HEK293 (cell line): ENCODE data around the gene EMC7.

Source experiments
- CTCF ChIA-PET: fragments of 350-600 bp; formaldehyde crosslinking; extraction: SDS; loops from one replicate; lab custom pipeline; 2021; ENCODE audit warnings: antibody characterized with exemption; lab: Yijun Ruan, JAX
- POLR2A ChIA-PET: fragments of 300-600 bp; formaldehyde crosslinking; extraction: SDS; loops from one replicate; lab custom pipeline; 2020; ENCODE audit warnings: antibody characterized with exemption, inconsistent platforms; lab: Yijun Ruan, JAX
- H3K27ac ChIP-seq: fragments of 200-500 bp; sonication (Bioruptor generic); 2 replicates; pipeline ENCODE4 v1.5.1; 2014; ENCODE audit warnings: low read depth, low read length, control low read depth, inconsistent platforms; ENCODE audit errors: extremely low read depth
- H3K36me3 ChIP-seq, 2 experiments: fragments of 200-500 bp in 1 of 2; sonication (Bioruptor generic) in 1 of 2; 1 replicate in 1 of 2; 2 replicates in 1 of 2; pipeline ENCODE4 v1.5.1; 2014 to 2017; ENCODE audit warnings: inconsistent platforms in 2 of 2, low read length in 2 of 2; ENCODE audit not compliant: control insufficient read depth in 2 of 2, insufficient read depth in 1 of 2
- H3K4me1 ChIP-seq: fragments of 200-500 bp; sonication (Bioruptor generic); 2 replicates; pipeline ENCODE4 v1.5.1; 2014; ENCODE audit warnings: mild to moderate bottlenecking, low read length, inconsistent platforms; ENCODE audit not compliant: control insufficient read depth, insufficient read depth
- H3K4me3 ChIP-seq: 2 replicates; pipeline ENCODE4 v1.5.1; 2011; ENCODE audit warnings: low read depth, mild to moderate bottlenecking, control low read depth, low read length, moderate library complexity
- H3K9me3 ChIP-seq: fragments of 200-500 bp; sonication (Bioruptor generic); 2 replicates; pipeline ENCODE4 v1.5.1; 2014; ENCODE audit warnings: low read depth, low read length, inconsistent platforms; ENCODE audit not compliant: control insufficient read depth, insufficient read depth
- GLIS1 ChIP-seq: fragments of 450-650 bp; formaldehyde crosslinking; IDR thresholded peaks from 2 replicates; pipeline ENCODE4 v1.5.1; 2016; ENCODE audit warnings: missing biosample characterization, missing genetic modification characterization
- KLF8 ChIP-seq: fragments of 450-650 bp; formaldehyde crosslinking; IDR thresholded peaks from 2 replicates; pipeline ENCODE4 v1.5.1; 2016; ENCODE audit warnings: missing biosample characterization, missing genetic modification characterization
- PRDM10 ChIP-seq: fragments of 450-650 bp; formaldehyde crosslinking; IDR thresholded peaks from 2 replicates; pipeline ENCODE4 v1.5.1; 2016; ENCODE audit warnings: missing biosample characterization, missing genetic modification characterization
- PRDM2 ChIP-seq: fragments of 450-650 bp; formaldehyde crosslinking; IDR thresholded peaks from 2 replicates; pipeline ENCODE4 v1.5.1; 2016; ENCODE audit warnings: missing biosample characterization, missing genetic modification characterization, borderline replicate concordance
- TCF7L2 ChIP-seq: IDR thresholded peaks from 2 replicates; pipeline ENCODE4 v1.6.1; 2011; ENCODE audit warnings: low read depth, mild to moderate bottlenecking, inconsistent platforms, low read length, moderate library complexity, borderline replicate concordance
- ZBTB20 ChIP-seq: fragments of 450-650 bp; formaldehyde crosslinking; IDR thresholded peaks from 2 replicates; pipeline ENCODE4 v1.5.1; 2016; ENCODE audit warnings: missing biosample characterization, missing genetic modification characterization
- ZBTB8A ChIP-seq: fragments of 450-650 bp; formaldehyde crosslinking; IDR thresholded peaks from 2 replicates; pipeline ENCODE4 v1.5.1; 2016; ENCODE audit warnings: missing biosample characterization, missing genetic modification characterization
- ZNF169 ChIP-seq: fragments of 450-650 bp; formaldehyde crosslinking; IDR thresholded peaks from 2 replicates; pipeline ENCODE4 v1.5.1; 2016; ENCODE audit warnings: missing biosample characterization, missing genetic modification characterization
- ZNF19 ChIP-seq: fragments of 450-650 bp; formaldehyde crosslinking; IDR thresholded peaks from 2 replicates; pipeline ENCODE4; 2016; ENCODE audit warnings: missing biosample characterization, missing genetic modification characterization, low read depth
- ZNF280C ChIP-seq: fragments of 450-650 bp; formaldehyde crosslinking; IDR thresholded peaks from 2 replicates; pipeline ENCODE4 v1.5.1; 2016; ENCODE audit warnings: missing biosample characterization, missing genetic modification characterization
- ZNF311 ChIP-seq: fragments of 450-650 bp; formaldehyde crosslinking; IDR thresholded peaks from 2 replicates; pipeline ENCODE4 v1.5.1; 2017; ENCODE audit warnings: missing biosample characterization, missing genetic modification characterization, borderline replicate concordance
- ZNF362 ChIP-seq: fragments of 450-650 bp; formaldehyde crosslinking; IDR thresholded peaks from 2 replicates; pipeline ENCODE4 v1.5.1; 2016; ENCODE audit warnings: missing biosample characterization, missing genetic modification characterization
- ZNF37A ChIP-seq: fragments of 450-650 bp; IDR thresholded peaks from 2 replicates; pipeline ENCODE4 v1.5.1; 2018; ENCODE audit warnings: missing biosample characterization, missing genetic modification characterization
- ZNF610 ChIP-seq: fragments of 450-650 bp; formaldehyde crosslinking; IDR thresholded peaks from 2 replicates; pipeline ENCODE4 v1.5.1; 2016; ENCODE audit warnings: missing biosample characterization, missing genetic modification characterization, borderline replicate concordance
- ZNF621 ChIP-seq: fragments of 450-650 bp; formaldehyde crosslinking; IDR thresholded peaks from 2 replicates; pipeline ENCODE4 v1.5.1; 2017; ENCODE audit warnings: missing biosample characterization, missing genetic modification characterization
- ZNF624 ChIP-seq: fragments of 450-650 bp; formaldehyde crosslinking; IDR thresholded peaks from 2 replicates; pipeline ENCODE4 v1.5.1; 2017; ENCODE audit warnings: missing biosample characterization, missing genetic modification characterization
- ZSCAN4 ChIP-seq: fragments of 450-650 bp; formaldehyde crosslinking; IDR thresholded peaks from 2 replicates; pipeline ENCODE4 v1.5.1; 2017; ENCODE audit warnings: missing biosample characterization, missing genetic modification characterization

EMC7 gene

GRCh38 chr15:34114739-34115138, 13.1 kb upstream of the EMC7 start:
- Histone ChIP-seq H3K4me1 (no peaks in the 10 kb centered on the region), H3K9me3 (no peaks in the 10 kb centered on the region), H3K27ac (no peak overlapping the region), H3K4me3 (no peak overlapping the region), H3K36me3 (no peaks in the 10 kb centered on the region)
- POLR2A ChIA-PET, result no interaction called here
- CTCF ChIA-PET, result interaction anchor here (0.9 kb wide), 1 partner anchor 95 kb away, joined by 3 read pairs; the partner anchor contains the start of gene KATNBL1
- TF ChIP-seq KLF8 (tag by site-specific recombination), result no peak
- TF ChIP-seq ZNF362, result no peak
- no peak for TF ChIP-seq PRDM2
- TF ChIP-seq ZNF280C (tag by site-specific recombination), result no peak
- TF ChIP-seq TCF7L2, result no peak
- no peak for TF ChIP-seq GLIS1 (tag by site-specific recombination)
- no peak for TF ChIP-seq ZBTB8A (tag by site-specific recombination)
- no peak for TF ChIP-seq ZNF621
- no peak for TF ChIP-seq ZBTB20 (tag by site-specific recombination)
- no peak for TF ChIP-seq ZSCAN4 (tag by site-specific recombination)
- no peak for TF ChIP-seq ZNF169 (tag by site-specific recombination)
- TF ChIP-seq ZNF37A (tag by site-specific recombination), result no peak
- no peak for TF ChIP-seq ZNF311
- no peak for TF ChIP-seq ZNF19 (tag by site-specific recombination)

GRCh38 chr15:34114215-34114614, 12.6 kb upstream of the EMC7 start:
- Histone ChIP-seq H3K9me3 (no peaks in the 10 kb centered on the region), H3K36me3 (no peaks in the 10 kb centered on the region), H3K4me1 (no peaks in the 10 kb centered on the region), H3K27ac (no peak overlapping the region), H3K4me3 (no peak overlapping the region)
- ChIA-PET POLR2A (no interaction called here), CTCF (interaction anchor here (0.9 kb wide), 1 partner anchor 96 kb away, joined by 3 read pairs; the partner anchor contains the start of gene KATNBL1)
- TF ChIP-seq PRDM10 (tag by site-specific recombination), result no peak
- TF ChIP-seq ZNF624 (tag by site-specific recombination), result no peak
- TF ChIP-seq KLF8 (tag by site-specific recombination), result no peak
- no peak for TF ChIP-seq ZNF610 (tag by site-specific recombination)
